Naive thymus-derived CD4-positive, alpha-beta T cell (primary cell): ENCODE data around the gene GPR55. TPM values are rescaled to one million over a fixed set of nuclear protein-coding genes. Genes with fewer than 3 reads are reported as not detected.
A peak's percentile ranks its signal among the peaks of the same experiment; 100 is the strongest.
"Not testable (repeated sequence)": the region's sequence is repeated elsewhere in the genome, so short reads cannot be mapped to it uniquely, and the experiment has no call there.

Experiments used
- ATAC-seq: fragments of 150-1000 bp; cut with Tn5 transposase; 2 replicates; pipeline ENCODE4 v1.10.0; 2021; ENCODE audit warnings: mild to moderate bottlenecking, moderate library complexity
- CTCF ChIA-PET: fragments of 350-600 bp; sonication (Branson Sonifier 250); formaldehyde crosslinking; loops from one replicate; lab custom pipeline; 2021; ENCODE audit warnings: antibody characterized with exemption; lab: Charles Lee
- POLR2A ChIA-PET: fragments of 350-600 bp; sonication (Branson Sonifier 250); formaldehyde crosslinking; loops from one replicate; lab custom pipeline; 2021; ENCODE audit warnings: antibody characterized with exemption, inconsistent platforms; lab: Charles Lee
- DNase-seq, 9 donors: peaks; one replicate each; pipeline versions ENCODE4 v3.0.0 to v3.0.0-alpha.2; 2020 to 2022; ENCODE audit warnings: mixed read lengths in 1 of 9
- H3K27ac ChIP-seq: one replicate; pipeline ENCODE4 v1.7.0; 2013; ENCODE audit warnings: mild to moderate bottlenecking, low read depth, low read length, moderate library complexity
- H3K27me3 ChIP-seq, 2 donors: one replicate each; pipeline ENCODE4 v1.7.0; 2013; ENCODE audit warnings: low read length in 2 of 2, mild to moderate bottlenecking in 2 of 2, moderate library complexity in 2 of 2; ENCODE audit not compliant: control insufficient read depth in 2 of 2, insufficient read depth in 2 of 2
- H3K36me3 ChIP-seq, 3 experiments: 1 replicate in 2 of 3; 2 replicates in 1 of 3; pipeline ENCODE4 v1.7.0; 2013; ENCODE audit warnings: low read length in 3 of 3, mild to moderate bottlenecking in 3 of 3, moderate library complexity in 1 of 3; ENCODE audit not compliant: insufficient read depth in 3 of 3, control insufficient read depth in 2 of 3
- H3K4me1 ChIP-seq, 2 donors: one replicate each; pipeline ENCODE4 v1.7.0; 2013; ENCODE audit warnings: low read length in 2 of 2, mild to moderate bottlenecking in 2 of 2, moderate library complexity in 1 of 2; ENCODE audit not compliant: control insufficient read depth in 2 of 2, insufficient read depth in 2 of 2
- H3K4me3 ChIP-seq: 2 replicates; pipeline ENCODE4 v1.7.0; 2013; ENCODE audit warnings: mild to moderate bottlenecking, low read length
- H3K9me3 ChIP-seq, 3 experiments: 1 replicate in 2 of 3; 2 replicates in 1 of 3; pipeline ENCODE4 v1.7.0; 2013; ENCODE audit warnings: low read length in 3 of 3; ENCODE audit not compliant: control insufficient read depth in 2 of 3
- H3K27ac Mint-ChIP-seq, 9 donors: one replicate each; pipeline ENCODE4 v1.8.0; 2020 to 2022; ENCODE audit warnings: mixed read lengths in 9 of 9, mild to moderate bottlenecking in 8 of 9, moderate library complexity in 5 of 9, inconsistent platforms in 2 of 9
- H3K27me3 Mint-ChIP-seq, 5 donors: one replicate each; pipeline ENCODE4 v1.8.0; 2021 to 2022; ENCODE audit warnings: mixed read lengths in 5 of 5, mild to moderate bottlenecking in 1 of 5
- H3K36me3 Mint-ChIP-seq, 5 donors: one replicate each; pipeline ENCODE4 v1.8.0; 2020 to 2022; ENCODE audit warnings: mixed read lengths in 5 of 5, mild to moderate bottlenecking in 3 of 5, inconsistent platforms in 1 of 5
- H3K4me1 Mint-ChIP-seq, 7 donors: one replicate each; pipeline ENCODE4 v1.8.0; 2020 to 2022; ENCODE audit warnings: mixed read lengths in 7 of 7, mild to moderate bottlenecking in 3 of 7, inconsistent platforms in 1 of 7
- H3K4me3 Mint-ChIP-seq, 10 donors: one replicate each; pipeline ENCODE4 v1.8.0; 2020 to 2022; ENCODE audit warnings: mild to moderate bottlenecking in 10 of 10, mixed read lengths in 10 of 10, moderate library complexity in 6 of 10, inconsistent platforms in 2 of 10
- H3K9me3 Mint-ChIP-seq, 11 donors: one replicate each; pipeline ENCODE4 v1.8.0; 2020 to 2022; ENCODE audit warnings: mixed read lengths in 11 of 11, mild to moderate bottlenecking in 4 of 11, inconsistent platforms in 1 of 11, moderate library complexity in 1 of 11
- intact Hi-C, 2 donors: fragments of 100-400 bp; cut with micrococcal nuclease; formaldehyde crosslinking; loops; one replicate each; pipeline ENCODE4 v1.15.1; 2023
- polyA plus RNA-seq, 2 donors: library from polyadenylated mRNA; unstranded; fragments of 300-500 nt; fragmentation: Illumina TruSeq; gene quantifications; one replicate each; pipeline ENCODE4 v1.2.3, GENCODE V29; 2021
- total RNA-seq, 6 experiments: library from RNA in 5 of 6; stranded (reverse) in 5 of 6; gene quantifications; 1 replicate in 5 of 6; 2 replicates in 1 of 6; pipeline ENCODE4 v1.2.3 and lab custom pipeline; 2021 to 2026

The GPR55 gene
- total and polyA plus RNA-seq, 7 experiments from 2014 or later: 1.3 to 8.8 (median 1.6) TPM

DNA sequence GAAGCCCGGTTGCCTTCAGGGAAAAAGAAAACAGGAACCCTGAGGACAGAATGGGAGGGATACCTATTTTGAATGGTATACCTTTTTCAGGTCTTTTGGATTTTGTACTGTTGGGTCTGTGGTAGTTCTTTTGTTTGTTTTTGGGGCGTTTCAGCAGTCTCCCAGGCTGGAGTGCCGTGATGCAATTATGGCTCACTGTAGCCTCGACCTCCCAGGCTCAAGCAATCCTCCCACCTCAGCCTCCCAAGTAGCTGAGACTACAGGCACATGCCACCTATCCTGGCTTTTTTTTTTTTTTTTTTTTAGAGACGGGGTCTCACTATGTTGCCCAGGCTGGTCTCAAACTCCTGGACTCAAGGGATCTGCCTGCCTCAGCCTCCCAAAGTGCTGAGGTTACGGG, 43.3 kb upstream of the GPR55 start:
- peaks cover 0 to 28% (median 0%) of the 10 kb centered on the region in 5 donors for H3K27me3 Mint-ChIP-seq
- H3K27ac Mint-ChIP-seq, H3K4me3 Mint-ChIP-seq: not testable (repeated sequence)

DNA sequence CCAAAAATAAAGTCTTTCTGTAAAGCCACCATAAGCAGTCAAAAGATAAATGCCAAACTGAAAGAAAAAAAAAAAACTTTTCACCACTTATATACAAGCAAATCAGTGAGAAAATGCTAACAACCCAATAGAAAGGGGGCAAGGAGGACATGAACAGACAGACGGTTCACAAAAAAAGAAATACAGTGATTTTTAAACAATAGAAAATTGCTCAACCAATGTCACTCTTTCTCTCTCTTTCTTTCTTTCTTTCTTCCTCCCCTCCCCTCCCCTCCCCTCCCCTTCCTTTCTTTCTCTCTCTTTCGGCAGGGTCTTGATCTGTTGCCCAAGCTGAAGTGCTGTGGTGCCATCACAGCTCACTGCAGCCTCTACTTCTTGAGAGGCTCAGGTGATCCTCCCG, 42.1 kb upstream of the GPR55 start:
- peaks cover 0 to 36% (median 5%) of the 10 kb centered on the region in 5 donors for H3K27me3 Mint-ChIP-seq
- ATAC-seq: no peak
- H3K36me3 ChIP-seq: no peaks in the 10 kb centered on the region
- H3K27ac Mint-ChIP-seq: no peak overlapping the region
- intact Hi-C loops: no loop called here
- H3K4me3 Mint-ChIP-seq: no peak overlapping the region
- POLR2A ChIA-PET: no interaction called here
- H3K9me3 ChIP-seq: no peaks in the 10 kb centered on the region
- H3K4me1 ChIP-seq: no peaks in the 10 kb centered on the region
- no peak overlapping the region for H3K4me3 ChIP-seq
- CTCF ChIA-PET: interaction anchor here (1.2 kb wide), 1 partner anchor 143 kb away, joined by 5 read pairs; no protein-coding TSS in a partner anchor
- H3K27ac ChIP-seq: no peak overlapping the region
- H3K4me1 Mint-ChIP-seq: peaks cover 0 to 4% (median 0%) of the 10 kb centered on the region in 7 donors
- no peak for DNase-seq
- peaks cover 0 to 6% (median 0%) of the 10 kb centered on the region in 5 donors for H3K36me3 Mint-ChIP-seq
- H3K27me3 ChIP-seq: no peaks in the 10 kb centered on the region
- H3K9me3 Mint-ChIP-seq: peaks cover 0 to 3% (median 0%) of the 10 kb centered on the region in 11 donors

More for the DNA sequence above, 43.3 kb upstream of the GPR55 start:
- H3K36me3 ChIP-seq, H3K4me1 Mint-ChIP-seq, H3K36me3 Mint-ChIP-seq, H3K9me3 Mint-ChIP-seq, ATAC-seq, DNase-seq, H3K27me3 ChIP-seq, H3K27ac ChIP-seq, H3K9me3 ChIP-seq, H3K4me1 ChIP-seq, H3K4me3 ChIP-seq, intact Hi-C loops: not testable (repeated sequence)
- ChIA-PET POLR2A (interaction anchor here (0.7 kb wide), 1 partner anchor 149 kb away, joined by 3 read pairs; no protein-coding TSS in a partner anchor), CTCF (interaction anchor here (1.1 to 1.2 kb wide), 2 partner anchors 19 to 144 kb away, joined by 5 to 6 read pairs; no protein-coding TSS in a partner anchor)

DNA sequence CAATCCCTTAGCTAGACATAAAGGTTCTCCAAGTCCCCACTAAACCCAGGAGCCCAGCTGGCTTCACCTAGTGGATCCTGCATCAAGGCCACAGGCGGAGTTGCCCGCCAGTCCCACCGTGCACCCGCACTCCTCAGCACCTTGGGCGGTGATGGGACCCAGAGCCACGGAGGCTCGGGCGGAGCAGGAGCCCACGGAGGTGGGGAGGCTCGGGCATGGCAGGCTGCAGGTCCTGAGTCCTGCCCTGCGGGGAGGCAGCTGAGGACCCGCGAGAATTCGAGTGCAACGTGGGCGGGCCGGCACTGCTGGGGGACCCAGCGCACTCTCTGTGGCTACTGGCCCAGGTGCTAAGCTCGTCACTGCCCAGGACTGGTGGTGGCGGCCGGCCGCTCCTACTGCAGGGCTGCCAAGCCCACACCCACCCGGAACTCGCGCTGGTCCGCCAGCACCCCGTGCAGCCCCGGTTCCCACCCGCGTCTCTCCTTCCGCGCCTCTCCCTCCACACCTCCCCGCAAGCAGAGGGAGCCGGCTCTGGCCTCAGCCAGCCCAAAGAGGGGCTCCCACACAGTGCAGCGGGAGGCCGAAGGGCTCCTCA, 39.2 kb upstream of the GPR55 start:
- peaks cover 0 to 6% (median 0%) of the 10 kb centered on the region in 5 donors for H3K36me3 Mint-ChIP-seq
- no peak for ATAC-seq
- peaks cover 0 to 2% of the 10 kb centered on the region in 2 donors for H3K27me3 ChIP-seq
- intact Hi-C loops: no loop called here
- no peak overlapping the region for H3K27ac Mint-ChIP-seq
- no peak for DNase-seq
- peaks cover 14 to 53% (median 24%) of the 10 kb centered on the region in 5 donors for H3K27me3 Mint-ChIP-seq
- no peaks in the 10 kb centered on the region for H3K9me3 ChIP-seq
- ChIA-PET CTCF (no interaction called here), POLR2A (no interaction called here)
- no peak overlapping the region for H3K4me3 ChIP-seq
- H3K36me3 ChIP-seq: no peaks in the 10 kb centered on the region
- peaks cover 0 to 2% (median 0%) of the 10 kb centered on the region in 7 donors for H3K4me1 Mint-ChIP-seq
- no peaks in the 10 kb centered on the region for H3K4me1 ChIP-seq
- H3K9me3 Mint-ChIP-seq: peaks cover 0 to 3% (median 0%) of the 10 kb centered on the region in 11 donors
- H3K27ac ChIP-seq: no peak overlapping the region
- no peak overlapping the region for H3K4me3 Mint-ChIP-seq

DNA sequence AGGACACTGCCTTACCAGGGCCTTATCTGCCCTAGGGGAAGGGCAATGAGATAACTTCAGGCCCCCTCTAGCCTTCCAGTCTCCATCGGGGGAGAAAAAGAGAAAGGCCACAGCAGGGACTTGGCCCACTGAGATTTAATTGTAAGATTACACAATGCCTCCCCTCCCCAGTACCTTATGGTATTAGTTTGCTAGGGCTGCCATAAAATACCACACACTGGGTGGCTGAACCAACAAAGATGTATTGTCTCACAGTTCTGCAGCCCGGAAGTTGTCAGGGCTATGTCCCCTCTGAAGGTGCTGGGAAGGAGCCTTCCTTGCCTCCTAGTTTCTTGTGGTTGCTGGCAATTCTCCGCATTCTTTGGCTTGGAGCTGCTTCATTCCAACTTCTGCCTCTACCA, 36.0 kb upstream of the GPR55 start:
- Histone ChIP-seq H3K36me3 (no peaks in the 10 kb centered on the region), H3K4me3 (no peak overlapping the region), H3K27ac (no peak overlapping the region), H3K4me1 (peaks cover 3 to 6% of the 10 kb centered on the region in 2 donors), H3K27me3 (peaks cover 0 to 6% of the 10 kb centered on the region in 2 donors), H3K9me3 (no peaks in the 10 kb centered on the region)
- no peak overlapping the region for H3K27ac Mint-ChIP-seq
- H3K27me3 Mint-ChIP-seq: peaks cover 41 to 63% (median 51%) of the 10 kb centered on the region in 5 donors
- ChIA-PET CTCF (no interaction called here), POLR2A (no interaction called here)
- DNase-seq: no peak
- H3K9me3 Mint-ChIP-seq: peaks cover 0 to 3% (median 0%) of the 10 kb centered on the region in 11 donors
- H3K4me3 Mint-ChIP-seq: no peak overlapping the region
- H3K4me1 Mint-ChIP-seq: peaks cover 10 to 18% (median 14%) of the 10 kb centered on the region in 7 donors
- H3K36me3 Mint-ChIP-seq: peaks cover 0 to 6% (median 0%) of the 10 kb centered on the region in 5 donors
- no peak for ATAC-seq
- intact Hi-C loops: no loop called here

DNA sequence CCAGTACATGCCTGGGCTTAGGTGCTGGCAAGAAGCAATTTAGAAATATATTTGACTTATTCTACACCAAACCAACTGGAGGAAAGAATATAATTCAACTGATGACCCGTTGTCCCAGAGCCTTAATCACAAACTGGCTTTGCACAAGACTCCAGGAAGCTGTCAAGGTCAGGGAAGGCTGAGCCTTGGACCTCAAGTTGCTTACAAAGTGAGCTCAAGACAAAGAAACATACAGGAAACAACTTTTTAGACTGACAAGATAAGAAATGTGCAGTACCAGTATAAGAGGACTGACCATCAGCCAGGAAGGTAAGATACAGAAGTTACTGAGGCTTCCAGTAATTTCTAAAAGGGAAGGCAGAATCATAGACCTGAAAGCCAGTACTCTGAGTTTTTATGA, 35.0 kb upstream of the GPR55 start:
- intact Hi-C loops: no loop called here
- H3K4me1 Mint-ChIP-seq: peaks cover 10 to 18% (median 14%) of the 10 kb centered on the region in 7 donors
- H3K4me3 Mint-ChIP-seq: no peak overlapping the region
- H3K36me3 Mint-ChIP-seq: peaks cover 0 to 6% (median 0%) of the 10 kb centered on the region in 5 donors
- POLR2A ChIA-PET: no interaction called here
- H3K9me3 Mint-ChIP-seq: peaks cover 0 to 3% (median 0%) of the 10 kb centered on the region in 11 donors
- H3K27me3 ChIP-seq: peaks cover 0 to 6% of the 10 kb centered on the region in 2 donors
- no peak for ATAC-seq
- no peaks in the 10 kb centered on the region for H3K36me3 ChIP-seq
- CTCF ChIA-PET: no interaction called here
- H3K27ac ChIP-seq: no peak overlapping the region
- peak overlapping the region in 1 of 9 donors; percentile 39 for H3K27ac Mint-ChIP-seq
- peaks cover 3 to 6% of the 10 kb centered on the region in 2 donors for H3K4me1 ChIP-seq
- H3K27me3 Mint-ChIP-seq: peaks cover 48 to 66% (median 56%) of the 10 kb centered on the region in 5 donors
- no peaks in the 10 kb centered on the region for H3K9me3 ChIP-seq
- H3K4me3 ChIP-seq: no peak overlapping the region
- DNase-seq: no peak

DNA sequence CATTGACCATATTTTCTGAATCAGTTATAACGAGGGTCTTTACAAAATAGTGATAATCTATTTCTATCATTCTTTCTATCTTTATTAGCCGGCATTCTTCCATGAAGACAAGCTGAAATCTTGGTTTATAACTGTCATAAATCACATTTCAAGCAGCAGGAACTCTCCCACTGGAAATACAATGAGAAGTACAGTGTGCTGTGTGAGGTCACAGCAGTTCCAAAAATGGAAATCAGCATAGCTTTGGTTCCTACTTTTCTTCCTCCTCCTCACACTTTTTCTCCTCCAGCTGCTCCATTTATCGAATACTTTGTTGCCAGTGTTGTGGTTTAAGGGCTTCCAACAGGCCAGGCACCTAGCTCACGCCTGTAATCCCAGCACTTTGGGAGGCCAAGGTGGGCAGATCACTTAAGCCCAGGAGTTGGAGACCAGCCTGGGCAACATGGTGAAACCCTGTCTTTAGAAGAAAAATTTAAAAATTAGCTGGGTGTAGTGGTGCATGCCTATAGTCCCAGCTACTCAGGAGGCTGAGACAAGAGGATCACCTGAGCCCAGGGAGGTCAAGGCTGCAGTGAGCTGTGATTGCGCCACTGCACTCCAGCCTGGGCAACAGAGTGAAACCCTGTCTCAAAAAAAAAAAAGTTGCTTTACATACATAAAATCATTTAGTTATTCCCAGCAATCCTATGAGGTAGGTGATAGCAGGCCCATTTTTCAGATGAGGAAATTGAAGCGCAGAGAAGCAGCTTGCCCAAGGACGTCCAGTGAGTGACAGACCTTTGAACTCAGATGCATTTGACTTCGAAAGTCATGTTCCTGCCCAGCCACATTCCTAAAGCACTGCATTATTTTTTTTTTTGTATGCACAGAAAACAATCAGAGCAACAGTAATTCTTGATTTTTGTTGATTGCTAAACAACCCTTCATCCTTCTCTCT, 34.0 kb upstream of the GPR55 start:
- CTCF ChIA-PET: no interaction called here
- Mint-ChIP-seq H3K27me3 (peaks cover 54 to 74% (median 57%) of the 10 kb centered on the region in 5 donors), H3K9me3 (peaks cover 0 to 3% (median 0%) of the 10 kb centered on the region in 11 donors), H3K4me1 (peaks cover 10 to 18% (median 14%) of the 10 kb centered on the region in 7 donors), H3K36me3 (peaks cover 0 to 6% (median 0%) of the 10 kb centered on the region in 5 donors), H3K4me3 (peak overlapping the region in 1 of 10 donors; percentile 40), H3K27ac (no peak overlapping the region)
- Histone ChIP-seq H3K27me3 (peaks cover 0 to 6% of the 10 kb centered on the region in 2 donors), H3K4me3 (no peak overlapping the region), H3K4me1 (peaks cover 3 to 6% of the 10 kb centered on the region in 2 donors), H3K36me3 (no peaks in the 10 kb centered on the region), H3K27ac (no peak overlapping the region), H3K9me3 (no peaks in the 10 kb centered on the region)
- intact Hi-C loops: no loop called here
- POLR2A ChIA-PET: interaction anchor here (0.6 kb wide), 1 partner anchor 12 kb away, joined by 3 read pairs; no protein-coding TSS in a partner anchor
- ATAC-seq (no peak), DNase-seq (no peak)
